ENCODE measurements around the gene ITIH4.

The ITIH4 gene

DNA sequence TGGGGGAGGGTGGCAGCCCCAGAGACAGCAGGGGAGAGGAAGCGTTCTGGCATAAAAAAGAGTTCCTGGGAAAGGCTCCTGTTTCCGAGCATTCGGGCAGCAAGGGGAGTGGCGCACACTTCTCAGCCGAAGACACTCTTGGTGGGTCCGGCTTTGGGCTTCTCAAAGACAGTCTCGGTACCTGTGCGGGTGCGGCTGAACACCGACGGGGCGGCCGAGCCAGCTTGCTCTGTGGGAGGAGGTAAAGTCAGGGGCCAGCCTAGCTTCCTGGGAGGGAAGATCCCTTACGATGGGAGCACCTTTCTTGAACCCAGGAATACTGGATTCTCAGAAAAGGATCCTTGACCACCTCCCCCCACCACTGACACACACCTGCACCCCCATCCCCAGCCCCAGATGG lies 2.7 kb upstream of the ITIH4 start:
- no peak for ATAC-seq (ENCODE audit: low read depth)
- DNase-seq (ENCODE audit: low spot score in 2 of 2) = no peak
- no peaks in the 10 kb centered on the region for H3K27me3 Mint-ChIP-seq
- peaks cover 5% of the 10 kb centered on the region for H3K4me1 Mint-ChIP-seq
- H3K9me3 Mint-ChIP-seq = no peaks in the 10 kb centered on the region
- H3K36me3 Mint-ChIP-seq = peaks cover 7% of the 10 kb centered on the region
- no peak overlapping the region for H3K4me3 Mint-ChIP-seq
- H3K27ac Mint-ChIP-seq = no peak overlapping the region

DNA sequence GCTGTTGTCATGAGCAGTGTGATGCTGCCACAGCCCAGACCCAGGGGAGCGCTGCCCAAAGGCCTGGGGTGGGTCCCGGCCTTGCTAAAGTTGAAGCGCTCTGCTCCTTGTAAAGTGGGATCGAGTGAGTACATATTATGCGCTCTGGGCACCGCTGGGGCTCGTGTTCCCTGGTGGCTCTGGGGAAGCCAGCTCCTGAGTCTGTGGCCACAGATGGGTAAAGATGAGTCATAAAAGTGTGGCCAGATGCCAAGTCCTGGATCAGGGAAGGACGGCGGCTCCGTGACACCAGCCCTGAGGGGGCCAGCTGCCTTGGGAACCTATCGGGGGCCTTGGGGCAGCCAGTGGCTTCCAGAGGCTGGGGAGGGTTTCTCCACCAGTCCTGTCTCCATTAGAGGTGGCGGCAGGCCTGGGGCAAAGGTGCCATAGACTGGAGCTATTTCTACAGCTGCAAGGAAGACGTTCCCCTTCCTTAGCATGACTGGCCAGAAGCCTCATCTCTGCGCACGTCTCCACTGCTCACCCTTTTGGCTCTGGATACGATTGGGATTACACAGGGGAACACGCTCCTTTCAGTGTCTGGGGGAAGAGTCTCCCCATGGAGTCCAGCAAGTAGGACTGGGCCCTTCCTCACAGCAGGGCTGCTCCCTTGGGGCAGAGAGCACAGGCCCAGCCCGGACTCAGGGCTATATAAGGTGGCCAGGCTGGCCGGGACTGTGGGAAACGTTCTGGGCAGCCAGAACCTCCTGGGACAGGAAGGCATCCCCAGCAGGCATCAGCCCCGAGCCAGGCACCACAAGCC lies 1.2 kb upstream of the ITIH4 start:
- Mint-ChIP-seq H3K27ac (no peak overlapping the region), H3K27me3 (no peaks in the 10 kb centered on the region), H3K4me3 (no peak overlapping the region), H3K4me1 (peaks cover under 1% of the 10 kb centered on the region), H3K9me3 (no peaks in the 10 kb centered on the region), H3K36me3 (peaks cover 6% of the 10 kb centered on the region)
- ATAC-seq (ENCODE audit: low read depth) (no peak), DNase-seq (ENCODE audit: low spot score in 2 of 2) (no peak)

DNA sequence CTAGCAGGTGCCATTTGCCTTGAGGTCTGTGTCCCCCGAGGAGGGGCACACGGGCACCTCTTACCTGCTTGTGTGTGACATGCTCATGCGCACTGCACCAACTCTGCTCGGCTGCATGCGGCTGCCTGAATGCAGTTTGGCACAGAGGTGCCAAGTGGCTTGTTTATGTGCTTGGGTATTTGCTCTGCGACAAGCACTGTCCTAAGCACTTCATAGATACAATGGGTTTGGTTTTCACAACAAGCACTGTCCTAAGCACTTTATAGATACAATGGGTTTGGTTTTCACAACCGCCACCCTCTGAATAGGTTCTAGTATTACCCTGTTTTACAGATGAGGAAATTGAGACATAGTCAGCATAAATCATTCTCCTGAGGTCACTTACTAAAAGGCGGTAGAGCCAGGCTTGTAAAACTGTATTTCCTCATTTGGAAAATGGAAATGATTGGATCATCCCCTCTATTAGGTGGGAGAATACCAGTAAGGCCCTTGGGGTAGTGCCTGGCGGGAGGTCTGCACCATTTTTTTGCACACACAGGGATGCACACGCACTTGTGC lies 487 bp downstream of the ITIH4 start:
- ATAC-seq (ENCODE audit: low read depth) = no peak

DNA sequence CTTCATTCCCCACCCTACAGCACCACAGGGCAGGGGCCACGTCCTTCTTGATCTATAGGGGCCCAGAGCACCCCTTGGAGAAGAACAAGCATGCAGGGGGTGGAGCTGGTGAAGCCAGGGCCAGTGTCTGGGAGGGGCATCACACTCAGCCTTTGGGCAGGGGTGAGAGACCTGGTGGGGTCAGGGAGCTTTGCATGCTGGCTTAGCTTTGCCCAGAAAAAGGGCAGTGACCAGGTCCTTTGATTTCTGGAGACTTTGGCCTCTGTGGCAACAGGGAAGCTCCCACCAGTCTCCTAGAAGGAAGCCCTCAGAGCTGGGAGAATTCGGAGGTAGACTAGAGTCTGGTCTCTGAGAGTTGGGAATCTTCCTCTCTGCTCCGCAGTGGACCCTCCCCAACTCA lies 990 bp downstream of the ITIH4 start:
- H3K9me3 Mint-ChIP-seq = no peaks in the 10 kb centered on the region
- DNase-seq (ENCODE audit: low spot score in 2 of 2) (no peak), ATAC-seq (ENCODE audit: low read depth) (no peak)
- H3K27me3 Mint-ChIP-seq = no peaks in the 10 kb centered on the region
- no peak overlapping the region for H3K4me3 Mint-ChIP-seq
- no peaks in the 10 kb centered on the region for H3K4me1 Mint-ChIP-seq
- H3K36me3 Mint-ChIP-seq = peaks cover 5% of the 10 kb centered on the region
- no peak overlapping the region for H3K27ac Mint-ChIP-seq

More for the DNA sequence above, 487 bp downstream of the ITIH4 start:
- Mint-ChIP-seq H3K9me3 (no peaks in the 10 kb centered on the region), H3K27me3 (no peaks in the 10 kb centered on the region), H3K4me1 (no peaks in the 10 kb centered on the region), H3K4me3 (no peak overlapping the region), H3K27ac (no peak overlapping the region), H3K36me3 (peaks cover 4% of the 10 kb centered on the region)
- DNase-seq (ENCODE audit: low spot score in 2 of 2) = no peak

DNA sequence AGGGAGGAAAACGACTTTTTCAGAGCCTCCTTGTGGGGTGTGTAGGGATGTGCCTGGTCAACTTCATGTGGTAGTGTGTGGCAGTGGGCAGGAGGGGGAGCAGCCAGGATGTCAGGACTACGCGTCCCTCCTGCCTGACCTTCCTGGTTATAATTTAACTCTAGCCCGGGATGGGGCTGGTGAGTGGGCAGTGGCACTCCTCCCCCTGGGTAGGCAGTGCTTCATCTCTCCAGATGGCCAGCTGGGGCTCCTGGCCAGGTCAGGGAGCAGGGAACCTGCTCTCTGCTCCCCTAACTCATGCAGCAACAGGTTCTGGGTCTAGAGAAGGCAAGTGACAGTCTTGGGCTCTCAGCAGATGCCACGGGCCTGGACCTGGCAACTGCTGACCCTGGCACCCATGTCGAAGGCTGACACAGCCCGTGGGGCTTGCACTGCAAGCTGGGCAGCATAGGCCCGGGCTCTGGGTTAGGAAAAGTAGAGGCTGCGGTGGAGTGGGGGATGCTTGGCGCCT lies 2.6 kb downstream of the ITIH4 start:
- H3K36me3 Mint-ChIP-seq = peaks cover 5% of the 10 kb centered on the region

DNA sequence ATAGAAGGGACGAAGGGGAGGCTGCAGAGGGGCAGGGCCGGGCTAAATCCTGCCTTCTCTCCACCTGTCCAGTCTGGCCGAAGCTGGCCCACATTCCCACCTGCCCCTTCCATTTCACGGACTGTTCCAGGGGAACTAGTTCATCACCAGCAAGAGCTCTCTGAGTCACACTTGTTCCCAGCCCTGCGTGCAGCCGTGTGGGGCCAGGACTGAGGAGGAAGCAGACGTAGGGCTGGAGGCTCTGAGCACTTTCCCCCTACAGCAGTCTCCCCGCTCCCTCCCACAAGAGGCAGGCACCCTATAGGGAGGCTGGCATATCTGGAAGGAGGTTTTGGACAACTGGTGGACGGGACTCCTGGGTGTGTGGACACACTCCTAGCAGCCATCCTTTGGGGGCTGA lies 3.0 kb downstream of the ITIH4 start:
- Mint-ChIP-seq H3K4me1 (no peaks in the 10 kb centered on the region), H3K9me3 (no peaks in the 10 kb centered on the region), H3K27ac (no peak overlapping the region), H3K27me3 (no peaks in the 10 kb centered on the region), H3K4me3 (no peak overlapping the region), H3K36me3 (peaks cover 5% of the 10 kb centered on the region)
- ATAC-seq (ENCODE audit: low read depth) = no peak
- DNase-seq (ENCODE audit: low spot score in 2 of 2) = no peak

More for the DNA sequence above, 2.6 kb downstream of the ITIH4 start:
- H3K27ac Mint-ChIP-seq = no peak overlapping the region
- no peak overlapping the region for H3K4me3 Mint-ChIP-seq
- H3K27me3 Mint-ChIP-seq = no peaks in the 10 kb centered on the region
- H3K9me3 Mint-ChIP-seq = no peaks in the 10 kb centered on the region
- ATAC-seq (ENCODE audit: low read depth) (no peak), DNase-seq (ENCODE audit: low spot score in 2 of 2) (no peak)
- H3K4me1 Mint-ChIP-seq = no peaks in the 10 kb centered on the region

DNA sequence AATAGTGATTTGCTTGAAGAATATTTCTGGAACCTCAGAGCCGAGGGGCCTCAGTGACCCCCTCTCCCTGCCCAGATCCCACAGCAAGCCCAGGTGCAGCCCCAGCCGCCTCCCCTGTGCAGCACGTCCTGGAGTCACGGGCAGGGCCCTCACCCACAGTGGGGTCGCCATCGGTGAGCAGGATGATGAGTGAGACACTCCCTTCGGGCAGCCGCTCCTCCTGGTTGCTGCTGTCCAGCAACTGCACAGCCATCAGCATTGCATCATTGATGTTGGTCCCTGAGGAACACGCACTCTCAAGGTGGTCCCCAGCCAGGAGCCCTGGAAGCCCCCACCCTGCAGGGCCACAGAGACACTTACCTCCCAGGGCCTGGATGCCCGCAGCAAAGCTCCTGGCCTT lies 6.4 kb downstream of the ITIH4 start:
- ATAC-seq (ENCODE audit: low read depth) (no peak), DNase-seq (ENCODE audit: low spot score in 2 of 2) (no peak)
- H3K27me3 Mint-ChIP-seq = no peaks in the 10 kb centered on the region
- no peaks in the 10 kb centered on the region for H3K4me1 Mint-ChIP-seq
- H3K9me3 Mint-ChIP-seq = no peaks in the 10 kb centered on the region
- H3K36me3 Mint-ChIP-seq = peaks cover 3% of the 10 kb centered on the region
- H3K27ac Mint-ChIP-seq = no peak overlapping the region
- H3K4me3 Mint-ChIP-seq = no peak overlapping the region

DNA sequence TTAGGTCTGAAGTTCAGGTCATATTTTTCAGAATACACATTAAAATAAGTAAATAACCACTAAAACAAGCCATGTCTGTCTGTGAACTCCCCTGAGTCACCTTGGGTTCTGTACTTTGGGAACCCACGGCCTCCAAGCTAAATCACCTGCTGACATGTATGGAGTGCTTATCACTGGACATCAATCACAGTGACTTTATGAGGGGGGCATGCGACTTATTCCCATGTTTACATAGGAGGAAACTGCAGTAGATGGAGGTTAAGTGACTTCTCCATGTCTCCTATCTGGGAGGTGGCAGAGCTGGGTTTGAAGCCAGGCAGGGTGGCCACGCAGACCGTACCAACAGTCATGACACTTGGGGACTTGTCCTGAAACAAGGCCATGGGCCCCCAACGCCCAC lies 8.1 kb downstream of the ITIH4 start:
- DNase-seq (ENCODE audit: low spot score in 2 of 2) (no peak), ATAC-seq (ENCODE audit: low read depth) (no peak)
- Mint-ChIP-seq H3K27ac (no peak overlapping the region), H3K4me3 (no peak overlapping the region), H3K36me3 (peaks cover 3% of the 10 kb centered on the region), H3K4me1 (no peaks in the 10 kb centered on the region), H3K9me3 (no peaks in the 10 kb centered on the region), H3K27me3 (no peaks in the 10 kb centered on the region)

DNA sequence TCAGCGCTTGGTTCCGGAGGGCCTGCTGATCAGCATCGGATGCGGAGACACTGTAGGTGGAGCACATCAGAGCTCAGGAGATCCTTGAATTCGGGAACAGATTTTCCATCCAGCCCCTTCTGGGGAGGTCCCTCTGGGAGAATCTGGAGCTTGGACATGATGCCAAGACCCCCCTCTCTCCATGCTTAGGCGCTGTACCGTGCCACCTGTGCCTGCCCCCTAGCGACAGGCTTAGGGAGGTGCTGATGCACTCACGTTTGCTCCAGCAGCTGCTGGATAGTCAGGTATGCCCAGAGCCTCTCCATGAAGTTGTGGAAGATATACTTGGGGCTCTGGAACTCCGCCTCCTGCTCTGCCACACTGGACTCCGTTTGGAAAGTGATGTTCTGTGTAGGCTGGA lies 9.7 kb downstream of the ITIH4 start:
- Mint-ChIP-seq H3K36me3 (peaks cover 3% of the 10 kb centered on the region), H3K27ac (no peak overlapping the region), H3K9me3 (no peaks in the 10 kb centered on the region), H3K27me3 (no peaks in the 10 kb centered on the region), H3K4me3 (no peak overlapping the region), H3K4me1 (no peaks in the 10 kb centered on the region)
- peak; percentile 65 for ATAC-seq (ENCODE audit: low read depth)
- DNase-seq (ENCODE audit: low spot score in 2 of 2) = peak; percentile 18 to 19

DNA sequence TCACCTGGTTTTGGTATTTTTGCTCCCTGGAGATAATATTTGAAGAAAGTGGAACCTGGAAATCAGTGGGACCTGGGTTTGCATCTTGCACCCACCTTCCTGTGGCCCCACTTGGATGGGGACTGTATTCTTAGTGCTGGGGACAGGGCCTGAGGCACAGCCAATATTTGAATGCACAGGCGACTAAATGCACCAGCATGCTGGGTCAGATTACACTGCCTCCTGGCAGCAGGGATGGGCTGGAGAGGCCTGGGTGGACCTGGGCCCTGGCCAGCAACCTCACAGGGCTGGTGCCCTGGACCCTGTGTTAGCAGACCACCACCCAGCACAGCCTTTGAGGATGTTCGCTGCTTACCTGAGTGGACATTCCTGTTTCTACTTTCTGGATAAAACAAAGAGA lies 10.5 kb downstream of the ITIH4 start:
- Mint-ChIP-seq H3K27me3 (no peaks in the 10 kb centered on the region), H3K27ac (no peak overlapping the region), H3K9me3 (no peaks in the 10 kb centered on the region), H3K4me3 (no peak overlapping the region), H3K36me3 (peaks cover 1% of the 10 kb centered on the region), H3K4me1 (no peaks in the 10 kb centered on the region)
- ATAC-seq (ENCODE audit: low read depth) = no peak
- DNase-seq (ENCODE audit: low spot score in 2 of 2) = no peak

DNA sequence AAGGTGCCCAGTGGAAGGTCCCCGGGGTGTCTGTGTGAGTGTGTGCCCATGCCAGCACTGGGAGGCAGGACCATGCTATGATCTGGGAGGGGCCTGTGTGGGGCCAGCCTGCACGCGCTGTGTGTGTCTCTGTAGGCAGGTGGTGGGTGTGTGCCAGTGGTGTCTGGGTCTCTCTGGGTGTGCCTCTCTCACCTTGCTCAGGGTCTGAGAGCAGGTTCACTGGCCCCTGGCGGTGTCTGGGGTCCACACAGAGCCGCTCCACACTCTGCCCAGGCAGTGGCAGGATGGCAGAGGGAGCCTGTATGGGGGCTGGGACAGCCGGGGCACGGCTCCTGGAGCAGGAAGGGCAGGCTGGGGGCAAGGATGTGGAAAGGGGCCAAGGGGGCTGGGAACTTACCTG lies 12.6 kb downstream of the ITIH4 start:
- no peaks in the 10 kb centered on the region for H3K36me3 Mint-ChIP-seq
- no peak overlapping the region for H3K27ac Mint-ChIP-seq
- no peak for ATAC-seq (ENCODE audit: low read depth)

DNA sequence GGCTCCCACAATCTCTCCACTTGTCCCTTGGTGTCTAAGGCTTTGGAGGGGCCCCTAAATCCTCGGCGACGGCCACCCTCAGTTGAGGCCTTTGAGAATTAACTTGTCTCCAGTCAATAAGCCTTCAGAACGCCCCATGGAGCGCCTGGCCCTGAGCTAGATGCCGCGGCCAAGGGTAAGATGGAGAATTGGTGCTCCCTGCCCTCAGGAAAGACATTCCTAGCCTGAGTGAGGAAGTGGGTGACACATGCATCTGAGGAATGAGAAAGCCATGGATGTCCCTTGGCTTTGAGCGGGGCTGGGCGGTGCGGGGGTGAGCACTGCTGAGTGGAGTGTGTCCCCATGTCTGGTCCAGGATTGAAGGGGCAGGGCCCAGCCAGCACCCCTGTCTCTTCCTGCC lies 13.3 kb downstream of the ITIH4 start:
- Mint-ChIP-seq H3K4me1 (no peaks in the 10 kb centered on the region), H3K27ac (no peak overlapping the region), H3K4me3 (no peak overlapping the region), H3K36me3 (no peaks in the 10 kb centered on the region), H3K27me3 (no peaks in the 10 kb centered on the region), H3K9me3 (no peaks in the 10 kb centered on the region)
- no peak for DNase-seq (ENCODE audit: low spot score in 2 of 2)
- ATAC-seq (ENCODE audit: low read depth) = no peak

More for the DNA sequence above, 12.6 kb downstream of the ITIH4 start:
- Mint-ChIP-seq H3K4me3 (no peak overlapping the region), H3K4me1 (no peaks in the 10 kb centered on the region), H3K9me3 (no peaks in the 10 kb centered on the region), H3K27me3 (no peaks in the 10 kb centered on the region)
- no peak for DNase-seq (ENCODE audit: low spot score in 2 of 2)

DNA sequence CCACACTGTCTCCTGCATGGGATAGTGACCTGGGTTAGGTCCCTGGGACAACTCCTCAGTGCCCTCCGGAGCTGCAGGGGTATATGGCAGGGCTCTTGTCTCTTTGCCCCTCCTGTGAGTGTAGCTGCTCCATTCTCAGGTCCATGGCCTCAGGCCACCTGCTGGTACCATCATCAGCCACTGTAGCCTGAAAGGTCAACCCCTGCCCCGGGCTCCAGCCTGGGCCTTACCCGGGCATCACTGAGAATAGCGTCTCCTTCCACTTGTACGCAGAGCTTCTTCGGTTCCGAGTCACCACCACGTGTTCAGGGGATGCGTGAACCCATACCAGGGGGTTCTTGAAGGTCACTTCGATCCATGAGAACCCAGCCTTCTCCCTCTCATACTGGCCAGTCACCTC lies 13.8 kb downstream of the ITIH4 start:
- Mint-ChIP-seq H3K9me3 (no peaks in the 10 kb centered on the region), H3K4me1 (no peaks in the 10 kb centered on the region), H3K27me3 (no peaks in the 10 kb centered on the region), H3K4me3 (no peak overlapping the region), H3K36me3 (no peaks in the 10 kb centered on the region), H3K27ac (no peak overlapping the region)
- DNase-seq (ENCODE audit: low spot score in 2 of 2) (no peak), ATAC-seq (ENCODE audit: low read depth) (no peak)

DNA sequence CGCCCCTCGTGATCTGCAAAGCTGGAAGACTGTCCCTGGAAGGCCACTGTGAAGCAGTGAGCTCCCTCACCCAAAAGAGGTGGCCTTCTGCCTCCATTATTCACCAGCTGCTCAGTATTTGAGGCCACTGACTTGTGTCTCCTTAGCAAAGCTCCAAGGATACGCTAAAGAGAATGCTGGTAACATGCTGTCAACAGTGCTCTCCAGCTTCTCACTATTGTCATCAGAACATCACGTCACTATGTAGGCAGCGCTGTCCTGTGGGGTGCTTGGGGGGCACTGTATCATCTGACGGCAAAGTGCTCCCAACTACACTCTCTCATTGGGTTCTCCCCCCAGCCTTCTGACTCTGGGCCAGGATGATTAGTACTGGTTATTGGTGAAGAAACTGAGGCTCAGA lies 14.3 kb downstream of the ITIH4 start:
- H3K4me3 Mint-ChIP-seq = no peak overlapping the region

DNA sequence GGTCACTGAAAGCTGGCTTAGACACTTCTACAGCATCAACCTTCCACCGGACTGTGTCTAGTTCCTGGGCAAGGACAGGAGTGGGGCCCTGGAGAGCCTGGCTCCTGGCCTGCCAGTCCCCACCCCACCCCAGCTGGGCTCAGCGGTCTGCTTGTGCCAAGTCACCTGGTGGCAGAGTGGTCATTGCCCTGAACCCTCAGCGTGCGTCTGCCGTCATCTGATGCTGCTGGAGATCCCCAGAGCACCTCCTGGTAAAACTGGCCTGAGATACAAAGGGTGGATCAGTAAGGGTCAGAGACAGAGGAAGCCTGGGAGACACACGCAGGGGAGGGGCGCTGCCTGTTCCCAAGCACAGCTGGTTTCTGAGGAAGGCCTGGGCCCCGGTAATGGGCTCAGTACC lies 16.7 kb downstream of the ITIH4 start:
- no peak for DNase-seq (ENCODE audit: low spot score in 2 of 2)
- no peak overlapping the region for H3K4me3 Mint-ChIP-seq
- H3K27me3 Mint-ChIP-seq = peaks cover 4% of the 10 kb centered on the region
- H3K27ac Mint-ChIP-seq = no peak overlapping the region
- no peaks in the 10 kb centered on the region for H3K36me3 Mint-ChIP-seq
- no peak for ATAC-seq (ENCODE audit: low read depth)
- peaks cover 2% of the 10 kb centered on the region for H3K9me3 Mint-ChIP-seq
- H3K4me1 Mint-ChIP-seq = peaks cover 4% of the 10 kb centered on the region

More for the DNA sequence above, 14.3 kb downstream of the ITIH4 start:
- H3K27ac Mint-ChIP-seq = no peak overlapping the region
- DNase-seq (ENCODE audit: low spot score in 2 of 2) (no peak), ATAC-seq (ENCODE audit: low read depth) (no peak)
- no peaks in the 10 kb centered on the region for H3K27me3 Mint-ChIP-seq
- H3K36me3 Mint-ChIP-seq = no peaks in the 10 kb centered on the region
- H3K4me1 Mint-ChIP-seq = no peaks in the 10 kb centered on the region
- no peaks in the 10 kb centered on the region for H3K9me3 Mint-ChIP-seq

Measured in memory B cell (primary cell).